ENCODE data around the gene SRGN. TPM values are rescaled to one million over a fixed set of nuclear protein-coding genes. Genes with fewer than 3 reads are reported as not detected.

SRGN gene
- total and polyA plus RNA-seq, 2 of the 8 experiments (the other 6 are each of a cell fraction or from before 2014, with no cell fraction given): 0.06 TPM; not detected in 1

DNA sequence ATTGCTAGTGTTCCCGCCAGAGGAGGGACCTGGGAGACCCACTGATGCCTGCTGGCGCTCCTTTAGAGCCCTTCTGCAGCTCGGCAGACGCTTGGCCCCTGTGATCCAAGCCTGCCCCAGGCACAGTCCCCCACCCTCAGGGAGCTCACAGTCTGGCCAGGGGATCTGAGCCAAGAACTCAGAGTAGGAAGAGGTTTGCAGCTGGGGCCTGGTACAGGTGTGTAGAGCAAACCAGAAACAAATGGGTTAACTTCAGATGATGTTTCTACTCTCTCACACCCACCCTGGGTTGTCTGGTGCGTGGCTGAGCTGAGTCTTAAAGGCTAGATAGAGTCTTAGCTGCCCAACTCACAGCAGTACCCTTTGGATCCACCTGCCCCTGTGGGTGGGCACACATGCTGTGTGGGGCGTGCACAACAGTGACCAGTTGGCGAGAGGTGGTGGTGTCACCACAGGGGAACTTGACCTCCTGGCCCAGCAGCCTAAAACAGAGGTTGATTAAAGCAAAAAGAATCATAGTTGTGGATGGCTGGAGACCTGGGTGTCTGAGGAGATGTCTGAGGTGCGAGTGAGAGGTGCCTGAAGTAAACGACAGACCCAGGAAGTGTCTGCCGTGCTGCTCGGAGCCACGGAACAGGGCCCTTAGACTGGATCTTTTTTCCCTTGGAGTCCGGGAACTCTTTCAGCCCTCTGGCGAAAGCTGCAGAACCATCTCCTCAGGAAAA, 31.2 kb upstream of the SRGN start:
- Histone ChIP-seq H3K79me1 (ENCODE audit: low read depth, low read length) (no peaks in the 10 kb centered on the region), H3K23me2 (ENCODE audit: low read depth, low read length) (no peaks in the 10 kb centered on the region), H4K8ac (ENCODE audit: extremely low read depth, insufficient read depth, low read length) (no peak overlapping the region; the same call in 1 of the 2 replicates), H3K14ac (ENCODE audit: insufficient read length) (no peak overlapping the region), H2AFZ (ENCODE audit: low read length) (peak overlapping the region; percentile 73), H3K36me3 (ENCODE audit: control insufficient read depth in 2 of 4, insufficient read depth in 4 of 4, low read length in 3 of 4) (no peaks in the 10 kb centered on the region), H2BK5ac (ENCODE audit: low read depth, low read length) (no peak overlapping the region), H2BK15ac (ENCODE audit: low read length) (no peak overlapping the region), H3K27me3 (replicated peaks in 1 of 4; ENCODE audit: control insufficient read depth in 3 of 4, extremely low read depth in 1 of 4, insufficient read depth in 3 of 4, low read length in 3 of 4) (no peaks in the 10 kb centered on the region), H3K9me3 (ENCODE audit: insufficient read depth in 2 of 2, low read depth in 1 of 2, low read length in 1 of 2) (no peaks in the 10 kb centered on the region), H3K56ac (replicated peaks; ENCODE audit: insufficient read length, low read depth, low read length) (no peak overlapping the region), H4K91ac (replicated peaks; ENCODE audit: insufficient read length, low read length) (no peak overlapping the region), H2AK5ac (ENCODE audit: low read depth, low read length) (no peak overlapping the region), H2BK120ac (replicated peaks; ENCODE audit: low read depth, low read length) (no peak overlapping the region), H3K4me2 (ENCODE audit: insufficient read depth in 1 of 2, low read depth in 2 of 2, low read length in 2 of 2) (no peak overlapping the region), H3K18ac (ENCODE audit: extremely low read depth, low read length) (no peak overlapping the region), H4K5ac (ENCODE audit: insufficient read length, low read depth, low read length) (no peak overlapping the region), H4K20me1 (replicated peaks in 1 of 2; ENCODE audit: control insufficient read depth in 1 of 2, insufficient read depth in 2 of 2, low read length in 2 of 2) (no peaks in the 10 kb centered on the region), H2BK12ac (ENCODE audit: low read depth, low read length) (no peak overlapping the region), H3K4me1 (replicated peaks in 1 of 4; ENCODE audit: control insufficient read depth in 3 of 4, insufficient read depth in 4 of 4, low read length in 3 of 4) (peaks cover 0 to 5% (median 2%) of the 10 kb centered on the region in 4 experiments; a peak in 4 of 7 replicates), H3K23ac (ENCODE audit: insufficient read length) (no peak overlapping the region), H3K4me3 (ENCODE audit: extremely low read depth in 1 of 4, insufficient read depth in 2 of 4, low read depth in 3 of 4, low read length in 4 of 4) (no peak overlapping the region), H3K79me2 (ENCODE audit: control insufficient read depth in 1 of 2, insufficient read depth in 2 of 2, low read length in 2 of 2) (no peaks in the 10 kb centered on the region), H3K4ac (replicated peaks; ENCODE audit: insufficient read length, low read depth, low read length) (no peak overlapping the region), H2BK20ac (ENCODE audit: low read length) (no peak overlapping the region), H3K9ac (replicated peaks in 1 of 4; ENCODE audit: extremely low read depth in 1 of 4, low read depth in 3 of 4, low read length in 3 of 4) (no peak overlapping the region), H3K27ac (ENCODE audit: low read depth, low read length) (no peak overlapping the region)
- ChIA-PET CTCF (ENCODE audit: partially characterized antibody) (interaction anchor here (0.6 to 2.0 kb wide), 6 partner anchors 8 to 268 kb away, joined by 3 to 7 read pairs (median 4); partner anchors contain the start of gene DDX21), POLR2A (ENCODE audit: partially characterized antibody) (interaction anchor here (1.1 kb wide), 1 partner anchor 11 kb away, joined by 3 read pairs; no protein-coding TSS in a partner anchor)
- WGBS, 2 experiments (ENCODE audit: extremely low coverage in 1 of 2, insufficient coverage in 1 of 2, insufficient read length in 1 of 2, insufficient replicate concordance in 2 of 2, low coverage in 1 of 2, low lambda C conversion rate in 2 of 2, missing lambda C conversion rate in 1 of 2): 88% methylated on average over 14 of the region's 14 CpGs; no CpG with 5 or more reads in 1 of the 2 experiments
- DNase-seq (ENCODE audit: low read depth in 1 of 2, low spot score in 2 of 2) (no peak), FAIRE-seq (no peak)
- no peak for TF ChIP-seq SAP30 (IDR thresholded peaks at IDR 0.05; ENCODE audit: insufficient read depth, insufficient replicate concordance, low read length)
- no peak for TF ChIP-seq SP1 (IDR thresholded peaks at IDR 0.05; ENCODE audit: low read depth, low read length)
- TF ChIP-seq POU5F1 (IDR thresholded peaks at IDR 0.05; ENCODE audit: low read depth, low read length): no peak
- no peak for TF ChIP-seq RNF2 (IDR thresholded peaks at IDR 0.05; ENCODE audit: borderline replicate concordance, low read depth, low read length, missing control alignments, poor library complexity, severe bottlenecking)
- TF ChIP-seq EGR1 (IDR thresholded peaks at IDR 0.05; ENCODE audit: borderline replicate concordance, low read depth, low read length): no peak
- no peak for TF ChIP-seq BRCA1 (IDR thresholded peaks at IDR 0.05; ENCODE audit: low read depth, low read length)
- no peak for TF ChIP-seq ATF3 (IDR thresholded peaks at IDR 0.05; ENCODE audit: insufficient read depth, low read depth, low read length)
- no peak for TF ChIP-seq HDAC6 (IDR thresholded peaks at IDR 0.05; ENCODE audit: low read depth, low read length)
- no peak for TF ChIP-seq SIX5 (IDR thresholded peaks at IDR 0.05; ENCODE audit: low read depth, low read length)
- no peak for TF ChIP-seq SUZ12 (IDR thresholded peaks at IDR 0.05; ENCODE audit: low read length)
- TF ChIP-seq SP4 (IDR thresholded peaks at IDR 0.05; ENCODE audit: low read length): no peak
